ENCODE data around the gene ST3GAL3. TPM values are rescaled to one million over a fixed set of nuclear protein-coding genes. Genes with fewer than 3 reads are reported as not detected.

Gene ST3GAL3
- polyA plus RNA-seq, 1 of the 3 experiments (the other 2 are of a cell fraction): 20.6 TPM

GRCh38 chr1:43766086-43766784, 58.9 kb downstream of the ST3GAL3 start:
- H3F3A ChIP-seq (replicated peaks; ENCODE audit: insufficient read depth): peaks cover 16% of the 10 kb centered on the region
- H4K20me1 ChIP-seq (ENCODE audit: insufficient read depth): no peaks in the 10 kb centered on the region
- TF ChIP-seq YY1 (IDR thresholded peaks at IDR 0.05; ENCODE audit: low read depth) (no peak), IRF3 (IDR thresholded peaks at IDR 0.05; ENCODE audit: low read depth, low read length) (no peak), RCOR1 (IDR thresholded peaks at IDR 0.05; ENCODE audit: low read length) (no peak), SMC3 (IDR thresholded peaks at IDR 0.05; ENCODE audit: low read depth, low read length) (no peak), CHD2 (IDR thresholded peaks at IDR 0.05; ENCODE audit: low read length, partially characterized antibody) (no peak), RXRA (IDR thresholded peaks at IDR 0.05; ENCODE audit: borderline replicate concordance, low read depth) (no peak), EZH2phosphoT487 (IDR thresholded peaks at IDR 0.05; ENCODE audit: borderline replicate concordance, low read depth) (no peak), FOXM1 (IDR thresholded peaks at IDR 0.05; ENCODE audit: low read depth) (no peak), ELF1 (IDR thresholded peaks at IDR 0.05) (no peak), POLR2AphosphoS5 (IDR thresholded peaks at IDR 0.05; ENCODE audit: low read depth, low read length) (no peak), GABPA (IDR thresholded peaks at IDR 0.05; ENCODE audit: low read depth) (no peak), MXI1 (IDR thresholded peaks at IDR 0.05; ENCODE audit: low read depth, low read length) (no peak), EP300 (IDR thresholded peaks at IDR 0.05; ENCODE audit: borderline replicate concordance in 1 of 2, low read depth in 1 of 2, low read length in 1 of 2) (no peak), ZBTB33 (IDR thresholded peaks at IDR 0.05; ENCODE audit: borderline replicate concordance, low read depth) (no peak), REST (IDR thresholded peaks at IDR 0.05; ENCODE audit: low read depth, low read length) (no peak), USF2 (IDR thresholded peaks at IDR 0.05; ENCODE audit: borderline replicate concordance, low read depth, low read length) (no peak), TCF12 (IDR thresholded peaks at IDR 0.05) (no peak)
- no peaks in the 10 kb centered on the region for H3K27me3 ChIP-seq (ENCODE audit: insufficient read depth)
- H2AFZ ChIP-seq (ENCODE audit: low read depth): no peak overlapping the region
- DNase-seq: no peak
- no peak overlapping the region for H3K9ac ChIP-seq
- no peaks in the 10 kb centered on the region for H3K9me2 ChIP-seq
- no peak overlapping the region for H3K27ac ChIP-seq (ENCODE audit: low read depth in 2 of 2, low read length in 1 of 2)
- no peaks in the 10 kb centered on the region for H3K9me3 ChIP-seq
- no peak overlapping the region for H3K4me2 ChIP-seq
- peaks cover 5 to 13% of the 10 kb centered on the region in 2 experiments for H3K4me1 ChIP-seq (ENCODE audit: control insufficient read depth in 1 of 2, insufficient read depth in 2 of 2, low read depth in 1 of 2, low read length in 1 of 2)
- no peak overlapping the region for H3K4me3 ChIP-seq (ENCODE audit: low read depth in 2 of 2, low read length in 1 of 2)
- H3K79me2 ChIP-seq (ENCODE audit: insufficient read depth): peaks cover 15% of the 10 kb centered on the region; the same call in 1 of the 2 replicates
- ChIA-PET POLR2A (interaction anchor here (1.3 kb wide), 1 partner anchor 168 kb away, joined by 3 read pairs; no protein-coding TSS in a partner anchor), CTCF (interaction anchor here (0.8 to 14.3 kb wide), 10 partner anchors 46 to 282 kb away, joined by 3 to 533 read pairs (median 15); partner anchors contain the start of genes ARTN and IPO13)
- no peaks in the 10 kb centered on the region for H3K36me3 ChIP-seq (replicated peaks in 1 of 2; ENCODE audit: control insufficient read depth in 1 of 2, insufficient read depth in 2 of 2, low read length in 1 of 2)
- 89% methylated on average over 8 of the region's 8 CpGs for WGBS (ENCODE audit: low lambda C conversion rate)

Data from SK-N-SH (cell line).